Panc1 (cell line): Measurements from ENCODE around the gene STIL. TPM values are rescaled to one million over a fixed set of nuclear protein-coding genes. Genes with fewer than 3 reads are reported as not detected.
"Not testable (repeated sequence)": the region's sequence is repeated elsewhere in the genome, so short reads cannot be mapped to it uniquely, and the experiment has no call there.

Experiments used
- ATAC-seq: fragments of 200-7000 bp; cut with Tn5 transposase; 2 replicates; pipeline ENCODE4 v1.9.1; 2020; ENCODE audit warnings: mild to moderate bottlenecking, moderate library complexity
- BruUV-seq: library from RNA; stranded (reverse); fragments of 400-500 nt; replicated peaks from 2 replicates; lab custom pipeline; 2021; lab: Mats Ljungman, UMichigan
- CTCF ChIA-PET: fragments of 300-600 bp; sonication (Branson Sonifier 250); formaldehyde crosslinking; loops from one replicate; lab custom pipeline; 2022; ENCODE audit warnings: antibody characterized with exemption; lab: Charles Lee
- POLR2A ChIA-PET: fragments of 300-600 bp; sonication (Branson Sonifier 250); formaldehyde crosslinking; loops from one replicate; lab custom pipeline; 2022; ENCODE audit warnings: antibody characterized with exemption; lab: Charles Lee
- DNase-seq: peaks from one replicate; pipeline ENCODE4 v3.0.0-alpha.2; 2010; ENCODE audit warnings: low read depth, low spot score
- H3K27ac ChIP-seq: 2 replicates; pipeline ENCODE4 v1.5.1; 2011; ENCODE audit warnings: mild to moderate bottlenecking, low read length, inconsistent platforms
- H3K27me3 ChIP-seq: fragments of 200-500 bp; sonication (Bioruptor generic); 2 replicates; pipeline ENCODE4 v1.6.0; 2014; ENCODE audit warnings: low read length, inconsistent platforms; ENCODE audit not compliant: control insufficient read depth, insufficient read depth
- H3K36me3 ChIP-seq: fragments of 200-500 bp; sonication (Bioruptor generic); 2 replicates; pipeline ENCODE4 v1.5.1; 2014; ENCODE audit warnings: inconsistent platforms, mild to moderate bottlenecking, low read length, moderate library complexity; ENCODE audit not compliant: control insufficient read depth, insufficient read depth
- H3K4me1 ChIP-seq: 2 replicates; pipeline ENCODE4 v1.5.1; 2011; ENCODE audit warnings: inconsistent platforms, mild to moderate bottlenecking, low read length, moderate library complexity; ENCODE audit not compliant: control insufficient read depth, insufficient read depth
- H3K4me3 ChIP-seq, 2 experiments: 2 replicates each; pipeline ENCODE4 v1.5.1; 2011 to 2012; ENCODE audit warnings: low read depth in 2 of 2, low read length in 2 of 2, mild to moderate bottlenecking in 2 of 2, inconsistent platforms in 1 of 2, moderate library complexity in 1 of 2
- H3K9me3 ChIP-seq: fragments of 200-500 bp; sonication (Bioruptor generic); 2 replicates; pipeline ENCODE4 v1.5.1; 2014; ENCODE audit warnings: low read depth, mild to moderate bottlenecking, inconsistent platforms, low read length, moderate library complexity; ENCODE audit not compliant: control insufficient read depth, insufficient read depth
- POLR2AphosphoS5 ChIP-seq: IDR thresholded peaks from 2 replicates; pipeline ENCODE4 v1.6.1; 2012; ENCODE audit warnings: mild to moderate bottlenecking, low read depth, low read length, moderate library complexity
- SIN3A ChIP-seq: IDR thresholded peaks from 2 replicates; pipeline ENCODE4 v1.6.1; 2012; ENCODE audit warnings: low read depth, mild to moderate bottlenecking, low read length, moderate library complexity, borderline replicate concordance; ENCODE audit not compliant: insufficient read depth
- TCF7L2 ChIP-seq: IDR thresholded peaks from 2 replicates; pipeline ENCODE4 v1.6.1; 2011; ENCODE audit warnings: mild to moderate bottlenecking, low read depth, low read length, inconsistent platforms
- in situ Hi-C: cut with HindIII; loops from 2 replicates; pipeline ENCODE4 v1.10.0; 2016; ENCODE audit warnings: low sequenced_read_pairs, low pct_unique_long_range_greater_than_20kb
- intact Hi-C: fragments of 100-400 bp; cut with micrococcal nuclease; formaldehyde crosslinking; loops from one replicate; pipeline ENCODE4 v1.10.0; 2022; ENCODE audit not compliant: unreplicated experiment
- total RNA-seq: library from RNA; stranded (reverse); gene quantifications from one replicate; pipeline ENCODE4 v1.2.1, GENCODE V29; 2021; ENCODE audit not compliant: unreplicated experiment
- TF ChIP-seq, protein P1 (sequence below), 2 experiments: IDR thresholded peaks; 2 replicates each; pipeline ENCODE4 v1.6.1; 2011 to 2012; ENCODE audit warnings: low read depth in 2 of 2, control low read depth in 1 of 2, low read length in 1 of 2, mild to moderate bottlenecking in 1 of 2, moderate library complexity in 1 of 2; ENCODE audit not compliant: insufficient read depth in 1 of 2
- TF ChIP-seq, protein P2 (sequence below): fragments of 450-650 bp; IDR thresholded peaks from 2 replicates; pipeline ENCODE4 v1.5.1; 2017; ENCODE audit warnings: mild to moderate bottlenecking

The STIL gene
- total RNA-seq, 1 experiment from 2014 or later, result 31.6 TPM

DNA sequence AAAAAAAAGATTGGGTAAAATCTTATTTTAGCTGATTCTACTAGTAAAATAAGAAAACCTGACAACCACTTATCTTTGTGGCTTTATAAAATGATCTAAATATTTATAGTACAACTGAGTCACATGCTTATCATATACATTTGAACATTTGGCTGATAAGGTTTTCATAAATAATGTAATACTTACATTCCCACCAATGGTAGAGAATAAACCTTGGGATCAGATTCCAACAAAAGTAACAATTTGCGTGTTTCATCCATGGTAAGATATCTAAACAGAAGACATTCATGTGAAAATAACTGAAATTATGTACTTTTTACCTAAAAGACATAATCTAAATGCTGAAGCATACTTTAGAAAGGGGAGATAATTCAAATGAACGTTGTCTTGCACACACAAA lies 18.4 kb downstream of the STIL start:
- POLR2A ChIA-PET, result no interaction called here
- ATAC-seq, result no peak
- Histone ChIP-seq H3K36me3 (peaks cover 35% of the 10 kb centered on the region), H3K27me3 (no peaks in the 10 kb centered on the region), H3K27ac (no peak overlapping the region), H3K4me1 (no peaks in the 10 kb centered on the region), H3K9me3 (no peaks in the 10 kb centered on the region), H3K4me3 (no peak overlapping the region)
- TF ChIP-seq SIN3A (no peak), TCF7L2 (no peak), POLR2AphosphoS5 (no peak)
- TF ChIP-seq, protein P1, sequence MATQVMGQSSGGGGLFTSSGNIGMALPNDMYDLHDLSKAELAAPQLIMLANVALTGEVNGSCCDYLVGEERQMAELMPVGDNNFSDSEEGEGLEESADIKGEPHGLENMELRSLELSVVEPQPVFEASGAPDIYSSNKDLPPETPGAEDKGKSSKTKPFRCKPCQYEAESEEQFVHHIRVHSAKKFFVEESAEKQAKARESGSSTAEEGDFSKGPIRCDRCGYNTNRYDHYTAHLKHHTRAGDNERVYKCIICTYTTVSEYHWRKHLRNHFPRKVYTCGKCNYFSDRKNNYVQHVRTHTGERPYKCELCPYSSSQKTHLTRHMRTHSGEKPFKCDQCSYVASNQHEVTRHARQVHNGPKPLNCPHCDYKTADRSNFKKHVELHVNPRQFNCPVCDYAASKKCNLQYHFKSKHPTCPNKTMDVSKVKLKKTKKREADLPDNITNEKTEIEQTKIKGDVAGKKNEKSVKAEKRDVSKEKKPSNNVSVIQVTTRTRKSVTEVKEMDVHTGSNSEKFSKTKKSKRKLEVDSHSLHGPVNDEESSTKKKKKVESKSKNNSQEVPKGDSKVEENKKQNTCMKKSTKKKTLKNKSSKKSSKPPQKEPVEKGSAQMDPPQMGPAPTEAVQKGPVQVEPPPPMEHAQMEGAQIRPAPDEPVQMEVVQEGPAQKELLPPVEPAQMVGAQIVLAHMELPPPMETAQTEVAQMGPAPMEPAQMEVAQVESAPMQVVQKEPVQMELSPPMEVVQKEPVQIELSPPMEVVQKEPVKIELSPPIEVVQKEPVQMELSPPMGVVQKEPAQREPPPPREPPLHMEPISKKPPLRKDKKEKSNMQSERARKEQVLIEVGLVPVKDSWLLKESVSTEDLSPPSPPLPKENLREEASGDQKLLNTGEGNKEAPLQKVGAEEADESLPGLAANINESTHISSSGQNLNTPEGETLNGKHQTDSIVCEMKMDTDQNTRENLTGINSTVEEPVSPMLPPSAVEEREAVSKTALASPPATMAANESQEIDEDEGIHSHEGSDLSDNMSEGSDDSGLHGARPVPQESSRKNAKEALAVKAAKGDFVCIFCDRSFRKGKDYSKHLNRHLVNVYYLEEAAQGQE (IDR thresholded peaks at IDR 0.05; ENCODE audit: insufficient read depth in 1 of 2, low read depth in 2 of 2, low read length in 1 of 2), result no peak
- TF ChIP-seq, protein P2, sequence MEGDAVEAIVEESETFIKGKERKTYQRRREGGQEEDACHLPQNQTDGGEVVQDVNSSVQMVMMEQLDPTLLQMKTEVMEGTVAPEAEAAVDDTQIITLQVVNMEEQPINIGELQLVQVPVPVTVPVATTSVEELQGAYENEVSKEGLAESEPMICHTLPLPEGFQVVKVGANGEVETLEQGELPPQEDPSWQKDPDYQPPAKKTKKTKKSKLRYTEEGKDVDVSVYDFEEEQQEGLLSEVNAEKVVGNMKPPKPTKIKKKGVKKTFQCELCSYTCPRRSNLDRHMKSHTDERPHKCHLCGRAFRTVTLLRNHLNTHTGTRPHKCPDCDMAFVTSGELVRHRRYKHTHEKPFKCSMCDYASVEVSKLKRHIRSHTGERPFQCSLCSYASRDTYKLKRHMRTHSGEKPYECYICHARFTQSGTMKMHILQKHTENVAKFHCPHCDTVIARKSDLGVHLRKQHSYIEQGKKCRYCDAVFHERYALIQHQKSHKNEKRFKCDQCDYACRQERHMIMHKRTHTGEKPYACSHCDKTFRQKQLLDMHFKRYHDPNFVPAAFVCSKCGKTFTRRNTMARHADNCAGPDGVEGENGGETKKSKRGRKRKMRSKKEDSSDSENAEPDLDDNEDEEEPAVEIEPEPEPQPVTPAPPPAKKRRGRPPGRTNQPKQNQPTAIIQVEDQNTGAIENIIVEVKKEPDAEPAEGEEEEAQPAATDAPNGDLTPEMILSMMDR, result no peak
- DNase-seq, result no peak
- in situ Hi-C loops (no loop called here), intact Hi-C loops (no loop called here)
- BruUV-seq, result no TSS peak
- CTCF ChIA-PET, result no interaction called here

DNA sequence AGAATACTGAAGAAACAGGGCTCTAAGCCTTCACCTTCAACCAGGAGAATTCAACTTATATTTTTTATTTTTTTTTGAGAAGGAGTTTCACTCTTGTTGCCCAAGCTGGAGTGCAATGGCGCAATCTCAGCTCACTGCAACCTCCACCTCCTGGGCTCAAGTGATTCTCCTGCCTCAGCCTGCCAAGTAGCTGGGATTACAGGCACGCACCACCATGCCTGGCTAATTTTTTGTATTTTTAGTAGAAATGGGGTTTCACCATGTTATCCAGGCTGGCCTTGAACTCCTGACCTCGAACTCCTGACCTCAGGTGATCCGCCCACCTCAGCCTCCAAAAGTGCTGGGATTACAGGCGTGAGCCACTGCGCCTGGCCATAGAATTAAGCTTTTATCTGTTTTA lies 19.1 kb downstream of the STIL start:
- H3K27me3 ChIP-seq, DNase-seq, H3K4me3 ChIP-seq, H3K4me1 ChIP-seq, H3K27ac ChIP-seq, ATAC-seq, H3K9me3 ChIP-seq, in situ Hi-C loops, intact Hi-C loops, BruUV-seq, CTCF ChIA-PET: not testable (repeated sequence)
- POLR2A ChIA-PET, result interaction anchor here (0.6 kb wide), 1 partner anchor 230 kb away, joined by 3 read pairs; no protein-coding TSS in a partner anchor
- peaks cover 35% of the 10 kb centered on the region for H3K36me3 ChIP-seq

DNA sequence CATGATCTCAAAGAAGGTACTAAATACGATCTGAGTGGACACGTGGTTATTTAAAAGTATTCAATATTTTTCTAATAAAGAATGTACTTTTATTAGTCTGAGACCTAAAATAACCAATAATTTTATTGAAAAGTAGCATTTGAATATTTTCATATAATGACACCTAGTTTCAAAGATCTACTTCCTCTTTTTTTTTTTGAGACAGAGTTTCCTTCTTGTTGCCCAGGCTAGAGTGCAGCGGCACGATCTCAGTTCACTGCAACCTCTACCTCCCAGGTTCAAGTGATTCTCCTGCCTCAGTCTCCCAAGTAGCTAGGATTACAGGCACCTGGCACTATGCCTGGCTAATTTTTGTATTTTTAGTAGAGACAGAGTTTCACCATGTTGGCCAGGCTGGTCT lies 25.8 kb downstream of the STIL start:
- H3K4me1 ChIP-seq, in situ Hi-C loops, CTCF ChIA-PET, H3K4me3 ChIP-seq, DNase-seq, BruUV-seq, POLR2A ChIA-PET, intact Hi-C loops, H3K27me3 ChIP-seq, ATAC-seq, H3K27ac ChIP-seq, H3K9me3 ChIP-seq: not testable (repeated sequence)
- H3K36me3 ChIP-seq, result peaks cover 35% of the 10 kb centered on the region
